ENCODE results near the gene GGT5.

- TF ChIP-seq IRF2 (CRISPR knock-in tag; IDR thresholded peaks at IDR 0.05) = no peak
- TF ChIP-seq PCBP2 (optimal IDR thresholded peaks at IDR 0.05; ENCODE audit: low read depth, low read length, poor library complexity, severe bottlenecking) = no peak
- TF ChIP-seq SP4 (CRISPR knock-in tag; IDR thresholded peaks at IDR 0.05) = no peak
- no peak for TF ChIP-seq BRD4 (CRISPR knock-in tag; IDR thresholded peaks at IDR 0.05)
- TF ChIP-seq ZNF205 (CRISPR knock-in tag; IDR thresholded peaks at IDR 0.05) = no peak
- TF ChIP-seq CTCF (CRISPR knock-in tag; IDR thresholded peaks at IDR 0.05) = no peak
- no peak for TF ChIP-seq FOXK2 (IDR thresholded peaks at IDR 0.05)
- no peak for TF ChIP-seq ZNF432 (CRISPR knock-in tag; IDR thresholded peaks at IDR 0.05; ENCODE audit: borderline replicate concordance)
- no peak for TF ChIP-seq YY1 (IDR thresholded peaks at IDR 0.05; ENCODE audit: insufficient read depth, insufficient replicate concordance, low read depth, low read length)
These were observed 11.1 kb downstream of the GGT5 start for GRCh38 chr22:24233816-24234215.

Measured in HepG2 (cell line).